ENCODE measurements around the gene BTD. TPM values are rescaled to one million over a fixed set of nuclear protein-coding genes. Genes with fewer than 3 reads are reported as not detected.
A peak's percentile ranks its signal among the peaks of the same experiment; 100 is the strongest.

BTD gene
- total RNA-seq, 1 donor from 2014 or later, result 9.7 TPM

GRCh38 chr3:15683253-15683652 lies 81.7 kb downstream of the BTD start:
- Histone ChIP-seq H3K36me3 (ENCODE audit: control insufficient read depth, insufficient read depth, low read length) (peaks cover 5% of the 10 kb centered on the region), H3K27me3 (ENCODE audit: control insufficient read depth, insufficient read depth, low read length) (no peaks in the 10 kb centered on the region), H3K4me3 (ENCODE audit: low read depth, low read length) (no peak overlapping the region)
- DNase-seq (ENCODE audit: low read depth), result no peak
- TF ChIP-seq CTCF (IDR thresholded peaks at IDR 0.05; ENCODE audit: insufficient read depth, low read length, severe bottlenecking), result no peak
- no peak for FAIRE-seq

DNA sequence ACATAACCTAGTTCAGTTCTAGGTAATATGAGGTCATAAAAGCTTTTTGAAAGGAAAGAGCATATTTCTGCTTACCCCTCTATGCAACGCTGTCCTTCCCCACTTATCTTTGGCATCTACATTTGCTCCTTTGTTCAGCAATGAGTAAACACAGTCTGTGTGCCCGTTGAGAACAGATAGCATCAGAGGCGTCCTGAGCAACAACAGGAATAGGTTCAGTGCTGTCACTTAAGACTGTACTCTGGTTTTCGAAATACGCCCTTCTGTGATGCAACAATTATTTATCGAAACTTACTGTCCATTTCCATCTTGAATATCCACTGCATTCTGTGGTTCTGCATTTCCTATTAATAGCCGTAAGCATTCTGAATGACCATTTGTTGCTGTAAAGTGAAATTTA lies 84.4 kb downstream of the BTD start:
- DNase-seq (ENCODE audit: low read depth) (no peak), FAIRE-seq (no peak)

GRCh38 chr3:15690230-15690629 lies 88.7 kb downstream of the BTD start:
- no peak for FAIRE-seq
- Histone ChIP-seq H3K27me3 (ENCODE audit: control insufficient read depth, insufficient read depth, low read length) (no peaks in the 10 kb centered on the region), H3K4me3 (ENCODE audit: low read depth, low read length) (no peak overlapping the region), H3K36me3 (ENCODE audit: control insufficient read depth, insufficient read depth, low read length) (peaks cover 8% of the 10 kb centered on the region)
- TF ChIP-seq CTCF (IDR thresholded peaks at IDR 0.05; ENCODE audit: insufficient read depth, low read length, severe bottlenecking), result no peak
- DNase-seq (ENCODE audit: low read depth), result no peak

More for the DNA sequence above, 84.4 kb downstream of the BTD start:
- Histone ChIP-seq H3K27me3 (ENCODE audit: control insufficient read depth, insufficient read depth, low read length) (no peaks in the 10 kb centered on the region), H3K36me3 (ENCODE audit: control insufficient read depth, insufficient read depth, low read length) (peaks cover 8% of the 10 kb centered on the region), H3K4me3 (ENCODE audit: low read depth, low read length) (no peak overlapping the region)
- TF ChIP-seq CTCF (IDR thresholded peaks at IDR 0.05; ENCODE audit: insufficient read depth, low read length, severe bottlenecking), result no peak

DNA sequence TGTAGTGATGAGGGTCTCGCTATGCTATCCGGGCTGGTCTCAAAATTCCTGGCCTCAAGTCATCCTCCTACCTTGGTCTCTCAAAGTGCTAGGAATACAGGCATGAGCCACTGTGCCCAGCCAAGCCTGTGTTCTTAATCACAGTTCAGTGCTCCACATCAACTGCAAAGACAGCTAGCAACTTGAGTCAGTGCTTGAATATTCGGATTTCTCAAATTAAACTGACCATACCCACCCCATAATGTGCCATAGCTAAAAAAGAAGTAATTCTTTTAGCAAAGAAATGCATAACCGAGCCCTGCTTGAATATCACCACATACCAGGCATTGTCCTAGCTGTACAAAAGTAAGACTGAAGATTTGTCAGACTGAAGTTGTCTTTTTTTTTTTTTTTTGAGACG lies 89.2 kb downstream of the BTD start:
- no peak for DNase-seq (ENCODE audit: low read depth)
- no peak for TF ChIP-seq CTCF (IDR thresholded peaks at IDR 0.05; ENCODE audit: insufficient read depth, low read length, severe bottlenecking)
- Histone ChIP-seq H3K36me3 (ENCODE audit: control insufficient read depth, insufficient read depth, low read length) (peaks cover 8% of the 10 kb centered on the region), H3K4me3 (ENCODE audit: low read depth, low read length) (no peak overlapping the region), H3K27me3 (ENCODE audit: control insufficient read depth, insufficient read depth, low read length) (no peaks in the 10 kb centered on the region)
- FAIRE-seq, result no peak

- FAIRE-seq (no peak), DNase-seq (ENCODE audit: low read depth) (peak; percentile 6)
- TF ChIP-seq CTCF (IDR thresholded peaks at IDR 0.05; ENCODE audit: insufficient read depth, low read length, severe bottlenecking), result no peak
- peaks cover 4% of the 10 kb centered on the region for H3K36me3 ChIP-seq (ENCODE audit: control insufficient read depth, insufficient read depth, low read length)
- H3K4me3 ChIP-seq (ENCODE audit: low read depth, low read length), result no peak overlapping the region
- H3K27me3 ChIP-seq (ENCODE audit: control insufficient read depth, insufficient read depth, low read length), result no peaks in the 10 kb centered on the region
These were observed 91.8 kb downstream of the BTD start for GRCh38 chr3:15693355-15693754.

DNA sequence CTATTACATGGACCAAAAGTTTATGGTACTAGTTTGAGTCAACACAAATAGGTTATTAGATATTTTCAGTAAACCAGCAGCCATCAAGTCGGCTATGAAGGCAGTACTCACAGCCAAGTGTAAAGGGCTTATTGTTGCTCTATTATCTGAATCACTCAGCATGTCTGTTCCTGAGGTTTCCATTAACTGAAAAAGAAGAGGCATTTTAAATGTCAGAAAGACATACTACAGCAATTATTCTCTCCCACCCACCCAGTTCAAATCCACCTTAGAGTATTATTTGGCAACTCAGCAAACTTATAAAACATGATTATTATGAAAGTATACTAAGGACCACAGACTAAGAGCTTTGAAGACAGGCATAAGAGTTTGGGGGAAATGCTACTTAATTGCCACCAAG lies 93.1 kb downstream of the BTD start:
- DNase-seq (ENCODE audit: low read depth), result no peak
- Histone ChIP-seq H3K36me3 (ENCODE audit: control insufficient read depth, insufficient read depth, low read length) (peaks cover 1% of the 10 kb centered on the region), H3K4me3 (ENCODE audit: low read depth, low read length) (no peak overlapping the region), H3K27me3 (ENCODE audit: control insufficient read depth, insufficient read depth, low read length) (no peaks in the 10 kb centered on the region)
- FAIRE-seq, result no peak
- no peak for TF ChIP-seq CTCF (IDR thresholded peaks at IDR 0.05; ENCODE audit: insufficient read depth, low read length, severe bottlenecking)

All from bronchial epithelial cell (primary cell).